NB4 (cell line): ENCODE data around the gene IDUA.

Source experiments
- MYC ChIP-seq: IDR thresholded peaks from 2 replicates; pipeline ENCODE4 v1.6.1; 2011; ENCODE audit warnings: low read depth, low read length
- POLR2A ChIP-seq: IDR thresholded peaks from 2 replicates; pipeline ENCODE4 v1.6.1; 2011; ENCODE audit warnings: mild to moderate bottlenecking; ENCODE audit not compliant: insufficient read length; ENCODE audit errors: extremely low read depth
- TF ChIP-seq, protein P1 (sequence below): IDR thresholded peaks from one replicate; pipeline ENCODE4 v1.5.1; 2012; ENCODE audit warnings: low read depth, low read length
- TF ChIP-seq, protein P2 (sequence below): IDR thresholded peaks from 2 replicates; pipeline ENCODE4 v1.6.1; 2011; ENCODE audit warnings: low read depth, low read length

DNA sequence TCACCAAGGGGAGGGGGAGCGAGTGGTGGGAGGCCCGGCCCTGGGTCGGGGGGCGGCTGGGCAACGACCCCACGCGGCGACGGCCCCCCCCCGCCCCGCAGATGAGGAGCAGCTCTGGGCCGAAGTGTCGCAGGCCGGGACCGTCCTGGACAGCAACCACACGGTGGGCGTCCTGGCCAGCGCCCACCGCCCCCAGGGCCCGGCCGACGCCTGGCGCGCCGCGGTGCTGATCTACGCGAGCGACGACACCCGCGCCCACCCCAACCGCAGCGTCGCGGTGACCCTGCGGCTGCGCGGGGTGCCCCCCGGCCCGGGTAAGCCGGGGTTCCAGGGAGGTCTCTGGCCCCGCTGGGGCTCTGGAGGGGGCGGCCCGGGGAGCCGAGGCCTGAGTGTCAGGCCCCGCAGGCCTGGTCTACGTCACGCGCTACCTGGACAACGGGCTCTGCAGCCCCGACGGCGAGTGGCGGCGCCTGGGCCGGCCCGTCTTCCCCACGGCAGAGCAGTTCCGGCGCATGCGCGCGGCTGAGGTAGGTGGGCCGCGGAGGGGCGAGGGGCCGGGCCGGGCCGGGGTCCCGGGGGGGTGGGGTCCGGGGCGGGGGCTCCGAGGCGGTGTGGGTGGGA lies 15.9 kb downstream of the IDUA start:
- TF ChIP-seq POLR2A: no peak
- TF ChIP-seq, protein P1, sequence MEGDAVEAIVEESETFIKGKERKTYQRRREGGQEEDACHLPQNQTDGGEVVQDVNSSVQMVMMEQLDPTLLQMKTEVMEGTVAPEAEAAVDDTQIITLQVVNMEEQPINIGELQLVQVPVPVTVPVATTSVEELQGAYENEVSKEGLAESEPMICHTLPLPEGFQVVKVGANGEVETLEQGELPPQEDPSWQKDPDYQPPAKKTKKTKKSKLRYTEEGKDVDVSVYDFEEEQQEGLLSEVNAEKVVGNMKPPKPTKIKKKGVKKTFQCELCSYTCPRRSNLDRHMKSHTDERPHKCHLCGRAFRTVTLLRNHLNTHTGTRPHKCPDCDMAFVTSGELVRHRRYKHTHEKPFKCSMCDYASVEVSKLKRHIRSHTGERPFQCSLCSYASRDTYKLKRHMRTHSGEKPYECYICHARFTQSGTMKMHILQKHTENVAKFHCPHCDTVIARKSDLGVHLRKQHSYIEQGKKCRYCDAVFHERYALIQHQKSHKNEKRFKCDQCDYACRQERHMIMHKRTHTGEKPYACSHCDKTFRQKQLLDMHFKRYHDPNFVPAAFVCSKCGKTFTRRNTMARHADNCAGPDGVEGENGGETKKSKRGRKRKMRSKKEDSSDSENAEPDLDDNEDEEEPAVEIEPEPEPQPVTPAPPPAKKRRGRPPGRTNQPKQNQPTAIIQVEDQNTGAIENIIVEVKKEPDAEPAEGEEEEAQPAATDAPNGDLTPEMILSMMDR: no peak
- TF ChIP-seq, protein P2, sequence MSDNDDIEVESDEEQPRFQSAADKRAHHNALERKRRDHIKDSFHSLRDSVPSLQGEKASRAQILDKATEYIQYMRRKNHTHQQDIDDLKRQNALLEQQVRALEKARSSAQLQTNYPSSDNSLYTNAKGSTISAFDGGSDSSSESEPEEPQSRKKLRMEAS: no peak
- TF ChIP-seq MYC: no peak
